A549 treated with Mapracorat at 1 μM for 4 hours (cell line): ENCODE measurements around the gene HEPHL1. TPM values are rescaled to one million over a fixed set of nuclear protein-coding genes. Genes with fewer than 3 reads are reported as not detected.

Experiments
- total RNA-seq: library from RNA; stranded (reverse); fragments of 200-300 nt; extraction: Qiagen RNA extraction; gene quantifications from 5 replicates; pipeline ENCODE4 v1.2.3, GENCODE V29; 2022

HEPHL1 gene, protein sequence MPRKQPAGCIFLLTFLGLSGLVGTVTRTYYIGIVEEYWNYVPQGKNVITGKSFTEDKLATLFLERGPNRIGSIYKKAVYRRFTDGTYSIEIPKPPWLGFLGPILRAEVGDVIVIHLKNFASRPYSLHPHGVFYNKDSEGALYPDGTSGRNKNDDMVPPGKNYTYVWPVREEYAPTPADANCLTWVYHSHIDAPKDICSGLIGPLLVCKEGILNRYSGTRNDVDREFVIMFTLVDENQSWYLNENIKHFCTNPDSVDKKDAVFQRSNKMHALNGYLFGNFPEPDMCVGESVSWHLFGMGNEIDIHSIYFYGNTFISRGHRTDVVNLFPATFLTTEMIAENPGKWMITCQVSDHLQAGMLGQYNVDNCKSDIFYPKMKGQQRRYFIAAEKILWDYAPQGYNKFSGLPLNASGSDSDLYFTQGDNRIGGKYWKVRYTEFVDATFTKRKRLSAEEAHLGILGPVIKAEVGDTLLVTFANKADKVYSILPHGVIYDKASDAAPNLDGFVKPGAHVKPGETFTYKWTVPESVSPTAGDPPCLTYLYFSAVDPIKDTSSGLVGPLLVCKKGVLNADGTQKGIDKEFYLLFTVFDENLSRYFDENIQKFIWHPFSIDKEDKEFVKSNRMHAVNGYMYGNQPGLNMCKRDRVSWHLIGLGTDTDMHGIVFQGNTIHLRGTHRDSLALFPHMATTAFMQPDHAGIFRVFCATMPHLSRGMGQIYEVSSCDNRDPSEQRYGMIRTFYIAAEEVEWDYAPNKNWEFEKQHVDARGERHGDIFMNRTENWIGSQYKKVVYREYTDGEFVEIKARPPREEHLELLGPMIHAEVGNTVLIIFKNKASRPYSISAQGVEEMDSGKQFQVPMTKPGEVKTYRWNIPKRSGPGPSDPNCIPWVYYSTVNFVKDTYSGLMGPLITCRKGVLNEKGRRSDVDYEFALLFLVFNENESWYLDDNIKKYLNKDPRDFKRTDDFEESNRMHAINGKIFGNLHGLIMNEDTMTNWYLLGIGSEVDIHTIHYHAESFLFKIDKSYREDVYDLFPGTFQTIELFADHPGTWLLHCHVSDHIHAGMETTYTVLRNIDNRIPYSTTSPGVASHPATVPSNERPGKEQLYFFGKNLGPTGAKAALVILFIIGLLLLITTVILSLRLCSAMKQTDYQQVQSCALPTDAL
- not detected in 5 replicates for total RNA-seq

DNA sequence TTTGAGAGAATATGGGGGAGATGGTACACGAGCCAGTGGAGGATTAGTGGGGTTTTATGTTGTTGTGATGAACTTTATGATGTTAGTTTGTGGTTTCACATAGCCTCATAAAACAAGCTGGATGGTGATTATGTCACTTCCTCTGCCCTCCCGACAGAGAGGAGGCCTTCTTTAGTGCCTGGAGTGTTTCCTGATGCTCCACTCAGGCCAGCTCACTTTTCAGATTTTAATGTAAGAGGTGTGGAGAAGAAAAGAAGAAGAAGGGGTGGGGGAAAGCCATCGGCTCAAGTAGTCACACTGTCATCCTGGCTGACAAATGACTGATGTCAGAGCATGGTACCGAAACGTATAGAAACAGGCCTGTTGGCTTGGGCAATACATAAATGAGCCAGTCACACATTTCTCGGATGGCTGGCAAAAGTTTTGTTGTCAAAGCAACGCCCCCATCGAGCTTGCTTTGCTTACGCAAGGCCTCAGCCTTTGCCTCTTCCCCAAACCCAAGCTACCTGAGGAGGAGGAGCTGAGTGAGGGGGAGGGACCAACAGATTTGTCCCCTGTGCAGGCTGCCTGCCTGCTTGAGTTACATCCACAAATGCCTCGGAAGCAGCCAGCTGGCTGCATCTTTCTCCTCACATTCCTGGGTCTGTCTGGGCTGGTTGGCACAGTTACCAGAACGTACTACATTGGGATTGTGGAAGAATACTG, at the start of gene HEPHL1:
HEPHL1 (plus strand) TSS at position 578 of the 705 bp plus-strand sequence; CDS start at position 593, 15 bp downstream.

DNA sequence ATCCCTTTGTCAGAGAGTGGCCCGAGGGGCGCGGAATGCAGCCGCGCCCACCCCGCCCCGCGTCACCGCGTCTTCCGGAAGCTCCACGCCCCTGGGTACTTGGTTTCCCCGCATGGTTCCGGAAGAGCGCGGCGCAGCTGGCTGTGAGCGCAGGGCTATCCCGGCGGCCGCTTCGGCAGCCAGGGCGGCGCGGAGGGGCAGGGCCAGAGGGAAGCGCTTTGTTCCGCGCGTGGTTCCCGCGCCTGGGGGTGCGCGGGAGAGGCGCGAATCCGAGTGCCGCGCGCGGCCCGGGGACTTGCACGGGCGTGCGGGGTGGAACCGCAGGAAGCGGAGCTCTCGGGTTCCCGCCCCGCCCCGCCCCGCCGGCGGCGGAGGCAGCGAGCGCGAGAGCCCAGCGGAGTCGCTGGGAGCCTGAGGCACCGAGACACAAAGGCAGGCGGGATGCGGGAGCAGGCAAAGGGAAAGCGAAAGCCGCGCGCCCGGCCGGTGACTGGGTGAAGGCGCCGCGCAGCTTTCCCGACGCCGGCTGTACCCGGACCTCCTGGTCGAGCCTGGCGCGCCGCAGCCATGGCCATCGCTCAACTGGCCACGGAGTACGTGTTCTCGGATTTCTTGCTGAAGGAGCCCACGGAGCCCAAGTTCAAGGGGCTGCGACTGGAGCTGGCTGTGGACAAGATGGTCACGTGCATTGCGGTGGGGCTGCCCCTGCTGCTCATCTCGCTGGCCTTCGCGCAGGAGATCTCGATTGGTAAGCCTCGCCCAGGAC, 107.8 kb downstream of the HEPHL1 start, which contains the start of gene PANX1:
PANX1 (plus strand) TSS at position 96 of the 766 bp plus-strand sequence; CDS start at position 568, 472 bp downstream.

Other genes with a start within 250 kb of the HEPHL1 start
- 20.4 to 22.6 TPM (median 21.3 TPM) in 5 replicates for gene MED17, start 237.1 kb upstream of the HEPHL1 start, total RNA-seq
- not detected in 5 replicates for gene VSTM5, start 170.7 kb upstream of the HEPHL1 start, total RNA-seq
- 22.3 to 29.4 TPM (median 27.2 TPM) in 5 replicates for gene PANX1, start 107.5 kb downstream of the HEPHL1 start, total RNA-seq